GM20000 (cell line): ENCODE data around the gene LIPC.

Experiments used
- DNase-seq: peaks from one replicate; pipeline ENCODE4 v3.0.0; 2012; ENCODE audit warnings: low spot score
- CTCF ChIP-seq: IDR thresholded peaks from 2 replicates; pipeline ENCODE4 v1.5.1; 2012; ENCODE audit warnings: mild to moderate bottlenecking, control low read depth; ENCODE audit errors: extremely low read depth, missing control alignments

Gene LIPC

GRCh38 chr15:58552505-58553364 lies 120.9 kb downstream of the LIPC start:
- TF ChIP-seq CTCF, result no peak
- no peak for DNase-seq

GRCh38 chr15:58553365-58553918 lies 121.7 kb downstream of the LIPC start:
- TF ChIP-seq CTCF, result no peak
- DNase-seq, result no peak

GRCh38 chr15:58554758-58555157 lies 123.0 kb downstream of the LIPC start:
- no peak for DNase-seq

DNA sequence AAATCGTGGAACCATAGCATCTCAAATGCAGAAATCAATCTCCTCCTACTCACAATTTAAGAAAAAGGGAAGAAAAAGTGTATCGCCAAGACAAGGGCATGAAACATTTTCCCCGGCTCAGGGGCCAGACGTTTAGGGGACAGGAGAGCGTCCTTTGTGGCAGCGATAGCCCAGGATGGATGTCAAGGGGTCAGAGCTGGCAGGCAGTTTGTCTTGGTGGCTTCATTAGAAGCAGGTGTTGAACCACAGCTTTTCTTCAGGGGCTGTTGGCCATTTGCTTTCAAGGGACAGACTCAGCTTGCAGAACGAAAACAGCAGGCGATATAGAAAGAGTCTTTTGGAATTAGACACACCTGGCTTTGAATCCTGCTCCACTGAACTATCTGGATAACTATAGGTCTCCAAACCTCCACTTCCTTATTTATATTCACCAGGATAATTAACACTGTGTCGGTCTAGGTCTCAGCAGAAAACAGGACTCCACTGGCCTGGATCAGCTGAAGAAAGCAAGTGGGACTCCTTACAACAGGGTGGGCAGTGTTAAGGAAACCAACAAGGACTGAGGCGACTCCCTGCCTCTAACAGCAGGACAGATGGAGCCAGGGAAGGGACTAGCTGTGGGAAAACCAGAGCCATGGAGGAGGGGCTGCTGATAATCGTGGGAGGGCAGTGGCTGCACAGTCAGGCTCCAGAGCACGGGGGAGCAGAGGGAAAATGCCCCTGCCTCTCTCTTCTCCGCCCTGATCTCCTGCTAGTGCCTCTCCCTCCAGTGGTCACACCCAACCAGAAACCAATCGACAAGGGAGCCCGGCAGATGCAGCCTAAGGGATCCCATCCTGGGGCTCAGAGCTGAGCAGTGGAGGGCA lies 123.6 kb downstream of the LIPC start:
- no peak for DNase-seq
- no peak for TF ChIP-seq CTCF

More at GRCh38 chr15:58554758-58555157, 123.0 kb downstream of the LIPC start:
- TF ChIP-seq CTCF, result no peak

GRCh38 chr15:58556028-58556361 lies 124.2 kb downstream of the LIPC start:
- TF ChIP-seq CTCF, result no peak
- no peak for DNase-seq

DNA sequence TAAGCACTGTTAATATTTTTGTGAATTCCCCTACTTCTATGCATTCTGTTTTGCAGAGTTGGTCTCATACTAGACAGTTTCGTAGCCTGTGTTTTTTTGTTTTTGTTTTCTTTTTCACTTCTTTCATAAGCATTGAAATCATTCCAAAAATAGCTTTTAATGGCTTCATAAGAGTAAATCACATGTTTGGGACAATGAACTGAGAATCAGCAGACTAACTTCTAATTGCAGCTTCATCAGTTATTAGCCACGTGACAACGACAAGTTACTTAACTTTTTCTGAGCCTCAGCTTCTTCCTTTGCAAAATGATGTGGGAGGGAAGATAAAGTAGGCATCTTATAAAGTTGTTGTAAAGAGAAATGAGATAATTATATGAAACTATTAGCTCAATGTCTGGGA lies 124.8 kb downstream of the LIPC start:
- TF ChIP-seq CTCF, result no peak
- no peak for DNase-seq

DNA sequence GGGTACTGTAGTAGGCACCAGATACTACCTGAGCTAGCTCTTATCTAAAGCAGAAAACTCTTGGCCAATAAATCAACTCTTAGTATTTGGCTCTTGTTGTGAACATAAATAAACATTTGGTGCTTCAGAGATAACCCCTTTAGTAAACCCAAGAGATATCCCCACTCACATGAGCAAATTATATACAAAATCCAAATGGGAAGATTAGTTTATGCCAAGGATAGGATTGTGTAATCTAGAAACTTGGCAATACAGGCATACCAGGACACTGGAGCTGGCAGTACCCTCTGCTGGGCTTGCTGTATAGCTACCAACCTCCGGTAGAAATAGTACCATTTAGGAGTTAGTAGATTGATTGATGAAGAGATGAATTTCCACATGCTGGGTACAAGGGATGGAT lies 127.0 kb downstream of the LIPC start:
- DNase-seq, result no peak
- TF ChIP-seq CTCF, result no peak
